ENCODE results near the gene MFSD2B.

- TF ChIP-seq, protein P1, sequence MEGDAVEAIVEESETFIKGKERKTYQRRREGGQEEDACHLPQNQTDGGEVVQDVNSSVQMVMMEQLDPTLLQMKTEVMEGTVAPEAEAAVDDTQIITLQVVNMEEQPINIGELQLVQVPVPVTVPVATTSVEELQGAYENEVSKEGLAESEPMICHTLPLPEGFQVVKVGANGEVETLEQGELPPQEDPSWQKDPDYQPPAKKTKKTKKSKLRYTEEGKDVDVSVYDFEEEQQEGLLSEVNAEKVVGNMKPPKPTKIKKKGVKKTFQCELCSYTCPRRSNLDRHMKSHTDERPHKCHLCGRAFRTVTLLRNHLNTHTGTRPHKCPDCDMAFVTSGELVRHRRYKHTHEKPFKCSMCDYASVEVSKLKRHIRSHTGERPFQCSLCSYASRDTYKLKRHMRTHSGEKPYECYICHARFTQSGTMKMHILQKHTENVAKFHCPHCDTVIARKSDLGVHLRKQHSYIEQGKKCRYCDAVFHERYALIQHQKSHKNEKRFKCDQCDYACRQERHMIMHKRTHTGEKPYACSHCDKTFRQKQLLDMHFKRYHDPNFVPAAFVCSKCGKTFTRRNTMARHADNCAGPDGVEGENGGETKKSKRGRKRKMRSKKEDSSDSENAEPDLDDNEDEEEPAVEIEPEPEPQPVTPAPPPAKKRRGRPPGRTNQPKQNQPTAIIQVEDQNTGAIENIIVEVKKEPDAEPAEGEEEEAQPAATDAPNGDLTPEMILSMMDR (IDR thresholded peaks at IDR 0.05), result no peak
- TF ChIP-seq POLR2A (IDR thresholded peaks at IDR 0.05), result no peak
- TF ChIP-seq POLR2AphosphoS5 (IDR thresholded peaks at IDR 0.05), result no peak
- no peak for TF ChIP-seq EP300 (IDR thresholded peaks at IDR 0.05)
Measured at GRCh38 chr2:24016853-24017703, 7.2 kb downstream of the MFSD2B start.

Data from gastroesophageal sphincter (tissue), 3 donors.